Measurements from ENCODE around the gene ALG1. TPM values are rescaled to one million over a fixed set of nuclear protein-coding genes. Genes with fewer than 3 reads are reported as not detected.
"Not testable (repeated sequence)": the region's sequence is repeated elsewhere in the genome, so short reads cannot be mapped to it uniquely, and the experiment has no call there.

ALG1 gene
- total RNA-seq, 4 donors from 2014 or later, result 15.9 to 25.5 (median 22.9) TPM

- peaks cover 0 to 17% (median 1%) of the 10 kb centered on the region in 4 donors for H3K4me1 ChIP-seq
- not testable (repeated sequence) for H3K27me3 ChIP-seq, H3K36me3 ChIP-seq, H3K9me3 ChIP-seq
- 1% methylated on average over 26 to 54 of the region's 67 CpGs for WGBS, 2 donors
- H3K27ac ChIP-seq, result peak overlapping the region; percentile 66 to 89 (median 86)
- TF ChIP-seq POLR2A (IDR thresholded peaks at IDR 0.05), result peak in 1 of 2 donors; percentile 27
- TF ChIP-seq EP300 (IDR thresholded peaks at IDR 0.05), result peak in 1 of 2 donors; percentile 7
- peak overlapping the region; percentile 43 to 84 (median 73) for H3K4me3 ChIP-seq
- DNase-seq (ENCODE audit: low spot score in 2 of 2), result peak; percentile 60
Measured at GRCh38 chr16:5098221-5099159, 26.8 kb downstream of the ALG1 start.

- not testable (repeated sequence) for DNase-seq (ENCODE audit: low spot score in 2 of 2); H3K36me3 ChIP-seq; H3K27me3 ChIP-seq; H3K9me3 ChIP-seq
- H3K4me3 ChIP-seq, result peak overlapping the region in 2 of 4 donors; percentile 60 to 71
- peaks cover 0 to 17% (median 1%) of the 10 kb centered on the region in 4 donors for H3K4me1 ChIP-seq
- 18 to 19% methylated on average over 4 of the region's 4 CpGs for WGBS, 2 donors
- peak overlapping the region in 3 of 4 donors; percentile 85 to 89 (median 88) for H3K27ac ChIP-seq
Measured at GRCh38 chr16:5099174-5099573, 27.5 kb downstream of the ALG1 start.

GRCh38 chr16:5103296-5104032, 31.8 kb downstream of the ALG1 start:
- DNase-seq (ENCODE audit: low spot score in 2 of 2); H3K4me1 ChIP-seq; H3K9me3 ChIP-seq; H3K27me3 ChIP-seq; H3K36me3 ChIP-seq; H3K27ac ChIP-seq; H3K4me3 ChIP-seq: not testable (repeated sequence)
- 74 to 83% methylated on average over 12 of the region's 12 CpGs for WGBS, 2 donors

- not testable (repeated sequence) for H3K27ac ChIP-seq; H3K9me3 ChIP-seq; H3K4me1 ChIP-seq; H3K4me3 ChIP-seq; H3K27me3 ChIP-seq; DNase-seq (ENCODE audit: low spot score in 2 of 2); H3K36me3 ChIP-seq
- 73 to 79% methylated on average over 5 of the region's 5 CpGs for WGBS, 2 donors
Measured at GRCh38 chr16:5105039-5105438, 33.4 kb downstream of the ALG1 start.

GRCh38 chr16:5108505-5109158, 37.0 kb downstream of the ALG1 start:
- Histone ChIP-seq H3K4me3 (no peak overlapping the region), H3K9me3 (no peaks in the 10 kb centered on the region), H3K36me3 (no peaks in the 10 kb centered on the region), H3K4me1 (no peaks in the 10 kb centered on the region), H3K27me3 (no peaks in the 10 kb centered on the region), H3K27ac (no peak overlapping the region)
- 90 to 91% methylated on average over 16 to 18 of the region's 27 CpGs for WGBS, 2 donors
- no peak for TF ChIP-seq CTCF (IDR thresholded peaks at IDR 0.05)
- no peak for TF ChIP-seq EP300 (IDR thresholded peaks at IDR 0.05)
- no peak for TF ChIP-seq POLR2A (IDR thresholded peaks at IDR 0.05)
- DNase-seq (ENCODE audit: low spot score in 2 of 2), result no peak

GRCh38 chr16:5110933-5111332, 39.3 kb downstream of the ALG1 start:
- H3K4me3 ChIP-seq; H3K27ac ChIP-seq; H3K9me3 ChIP-seq; H3K36me3 ChIP-seq; H3K27me3 ChIP-seq; DNase-seq (ENCODE audit: low spot score in 2 of 2); H3K4me1 ChIP-seq: not testable (repeated sequence)
- WGBS, 2 donors, result 89 to 90% methylated on average over 10 of the region's 10 CpGs

GRCh38 chr16:5116780-5117295, 45.2 kb downstream of the ALG1 start:
- not testable (repeated sequence) for DNase-seq (ENCODE audit: low spot score in 2 of 2); H3K9me3 ChIP-seq; H3K36me3 ChIP-seq; H3K4me3 ChIP-seq; H3K27me3 ChIP-seq; H3K27ac ChIP-seq
- WGBS, 2 donors, result 50 to 63% methylated on average over 10 of the region's 10 CpGs
- H3K4me1 ChIP-seq, result peaks cover 0 to 12% (median 3%) of the 10 kb centered on the region in 4 donors

- not testable (repeated sequence) for H3K36me3 ChIP-seq, H3K27ac ChIP-seq, H3K27me3 ChIP-seq, H3K9me3 ChIP-seq
- DNase-seq (ENCODE audit: low spot score in 2 of 2), result peak; percentile 5 to 32
- H3K4me1 ChIP-seq, result peaks cover 0 to 12% (median 3%) of the 10 kb centered on the region in 4 donors
- H3K4me3 ChIP-seq, result peak overlapping the region in 2 of 4 donors; percentile 21 to 33
- WGBS, 2 donors, result 21 to 25% methylated on average over 17 to 20 of the region's 20 CpGs
Measured at GRCh38 chr16:5117300-5118087, 45.9 kb downstream of the ALG1 start.

- WGBS, 2 donors, result 80 to 83% methylated on average over 3 of the region's 3 CpGs
- H3K27ac ChIP-seq, result not testable (repeated sequence)
Measured at GRCh38 chr16:5131467-5132004, 59.9 kb downstream of the ALG1 start.

GRCh38 chr16:5132915-5133600, 61.4 kb downstream of the ALG1 start:
- H3K4me3 ChIP-seq; H3K9me3 ChIP-seq; DNase-seq (ENCODE audit: low spot score in 2 of 2); H3K36me3 ChIP-seq; H3K27ac ChIP-seq; H3K4me1 ChIP-seq; H3K27me3 ChIP-seq: not testable (repeated sequence)
- 31 to 36% methylated on average over 13 of the region's 13 CpGs for WGBS, 2 donors

More at GRCh38 chr16:5131467-5132004, 59.9 kb downstream of the ALG1 start:
- not testable (repeated sequence) for H3K9me3 ChIP-seq; H3K27me3 ChIP-seq; DNase-seq (ENCODE audit: low spot score in 2 of 2); H3K4me3 ChIP-seq; H3K36me3 ChIP-seq; H3K4me1 ChIP-seq
